KMS-11 (cell line): ENCODE measurements around the gene IFITM1.

ENCODE experiments used
- H2AFZ ChIP-seq: fragments of 200-600 bp; sonication (generic); 2 replicates; pipeline ENCODE4 v1.6.1; 2016; ENCODE audit warnings: antibody characterized with exemption, mixed run types, low read depth
- H3K27ac ChIP-seq: fragments of 200-600 bp; sonication (generic); 2 replicates; pipeline ENCODE4 v1.6.1; 2016; ENCODE audit warnings: mild to moderate bottlenecking, mixed run types
- H3K27me3 ChIP-seq: fragments of 200-600 bp; sonication (generic); 2 replicates; pipeline ENCODE4 v1.6.1; 2017; ENCODE audit warnings: mild to moderate bottlenecking, low read depth, mixed run types, moderate library complexity; ENCODE audit not compliant: insufficient read depth
- H3K36me3 ChIP-seq: fragments of 200-600 bp; sonication (generic); 2 replicates; pipeline ENCODE4 v1.6.1; 2017; ENCODE audit warnings: mild to moderate bottlenecking, mixed run types; ENCODE audit not compliant: insufficient read depth
- H3K4me1 ChIP-seq: fragments of 200-600 bp; sonication (generic); 2 replicates; pipeline ENCODE4 v1.6.1; 2016; ENCODE audit warnings: mild to moderate bottlenecking, low read depth, mixed run types; ENCODE audit not compliant: poor library complexity, severe bottlenecking
- H3K4me2 ChIP-seq: fragments of 200-600 bp; sonication (generic); 2 replicates; pipeline ENCODE4 v1.7.0; 2016; ENCODE audit warnings: mild to moderate bottlenecking, mixed run types
- H3K4me3 ChIP-seq: fragments of 200-600 bp; sonication (generic); IDR thresholded peaks from 2 replicates; pipeline ENCODE4 v1.6.1; 2017; ENCODE audit warnings: low read depth, low read length, mixed read lengths; ENCODE audit not compliant: insufficient read depth
- H3K79me2 ChIP-seq: fragments of 200-600 bp; sonication (generic); 2 replicates; pipeline ENCODE4 v1.6.1; 2016; ENCODE audit warnings: low read depth, mixed run types; ENCODE audit not compliant: insufficient read depth
- H3K9ac ChIP-seq: fragments of 200-600 bp; sonication (generic); 2 replicates; pipeline ENCODE4 v1.6.1; 2016; ENCODE audit warnings: mild to moderate bottlenecking, mixed run types
- H4K20me1 ChIP-seq: fragments of 200-600 bp; sonication (generic); 2 replicates; pipeline ENCODE4 v1.6.1; 2016; ENCODE audit warnings: mild to moderate bottlenecking, mixed run types; ENCODE audit not compliant: insufficient read depth
- CTCF ChIP-seq: fragments of 200-600 bp; sonication (generic); conservative IDR thresholded peaks from 2 replicates; pipeline ENCODE4 v1.6.1; 2017; ENCODE audit warnings: low read depth, mild to moderate bottlenecking, antibody characterized with exemption, low read length, moderate library complexity, mixed read lengths

Gene IFITM1

GRCh38 chr11:282630-283360, 31.0 kb upstream of the IFITM1 start:
- Histone ChIP-seq H3K79me2 (no peaks in the 10 kb centered on the region), H2AFZ (no peak overlapping the region), H3K36me3 (no peaks in the 10 kb centered on the region), H3K27me3 (peaks cover 24% of the 10 kb centered on the region), H3K27ac (no peak overlapping the region), H3K4me1 (no peaks in the 10 kb centered on the region), H3K4me2 (no peak overlapping the region), H4K20me1 (no peaks in the 10 kb centered on the region), H3K4me3 (no peak overlapping the region), H3K9ac (no peak overlapping the region)
- TF ChIP-seq CTCF: no peak

- no peak for TF ChIP-seq CTCF
- Histone ChIP-seq H4K20me1 (no peaks in the 10 kb centered on the region), H3K9ac (no peak overlapping the region), H3K27me3 (peaks cover 31% of the 10 kb centered on the region), H3K36me3 (no peaks in the 10 kb centered on the region), H3K4me1 (no peaks in the 10 kb centered on the region), H3K4me3 (no peak overlapping the region), H3K79me2 (no peaks in the 10 kb centered on the region), H3K27ac (no peak overlapping the region), H3K4me2 (no peak overlapping the region), H2AFZ (no peak overlapping the region)
Measured at GRCh38 chr11:283405-284104, 30.3 kb upstream of the IFITM1 start.

GRCh38 chr11:284105-285020, 29.5 kb upstream of the IFITM1 start:
- Histone ChIP-seq H4K20me1 (no peaks in the 10 kb centered on the region), H2AFZ (no peak overlapping the region), H3K27ac (no peak overlapping the region), H3K27me3 (peaks cover 31% of the 10 kb centered on the region), H3K4me3 (no peak overlapping the region), H3K4me1 (no peaks in the 10 kb centered on the region), H3K36me3 (no peaks in the 10 kb centered on the region), H3K4me2 (no peak overlapping the region), H3K79me2 (no peaks in the 10 kb centered on the region), H3K9ac (no peak overlapping the region)
- TF ChIP-seq CTCF: no peak

- H3K4me3 ChIP-seq: no peak overlapping the region
- H3K27me3 ChIP-seq: peaks cover 31% of the 10 kb centered on the region
- no peak overlapping the region for H3K4me2 ChIP-seq
- no peak overlapping the region for H3K27ac ChIP-seq
- H3K9ac ChIP-seq: no peak overlapping the region
- H4K20me1 ChIP-seq: no peaks in the 10 kb centered on the region
- H2AFZ ChIP-seq: no peak overlapping the region
- H3K79me2 ChIP-seq: no peaks in the 10 kb centered on the region
- no peaks in the 10 kb centered on the region for H3K36me3 ChIP-seq
- no peak for TF ChIP-seq CTCF
- H3K4me1 ChIP-seq: no peaks in the 10 kb centered on the region
Measured at GRCh38 chr11:285021-285893, 28.6 kb upstream of the IFITM1 start.
